Measurements from ENCODE around the gene ZNF148.

DNA sequence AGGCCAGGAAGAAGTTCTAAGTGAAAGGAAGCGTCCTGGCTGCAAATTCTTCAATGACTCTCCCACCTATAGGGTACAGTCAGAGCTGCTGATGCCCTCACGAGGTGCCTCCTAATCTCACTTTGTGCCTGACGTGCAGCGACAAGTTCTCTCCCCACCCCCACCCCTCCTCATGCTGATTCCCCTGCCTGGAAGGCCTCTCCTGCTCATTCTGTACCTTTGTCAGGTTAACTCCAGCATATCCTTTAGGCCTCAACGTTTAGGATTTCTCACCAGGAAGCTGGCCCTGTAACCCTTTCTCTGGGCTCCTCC, 187.6 kb downstream of the ZNF148 start:
- TF ChIP-seq, protein P1, sequence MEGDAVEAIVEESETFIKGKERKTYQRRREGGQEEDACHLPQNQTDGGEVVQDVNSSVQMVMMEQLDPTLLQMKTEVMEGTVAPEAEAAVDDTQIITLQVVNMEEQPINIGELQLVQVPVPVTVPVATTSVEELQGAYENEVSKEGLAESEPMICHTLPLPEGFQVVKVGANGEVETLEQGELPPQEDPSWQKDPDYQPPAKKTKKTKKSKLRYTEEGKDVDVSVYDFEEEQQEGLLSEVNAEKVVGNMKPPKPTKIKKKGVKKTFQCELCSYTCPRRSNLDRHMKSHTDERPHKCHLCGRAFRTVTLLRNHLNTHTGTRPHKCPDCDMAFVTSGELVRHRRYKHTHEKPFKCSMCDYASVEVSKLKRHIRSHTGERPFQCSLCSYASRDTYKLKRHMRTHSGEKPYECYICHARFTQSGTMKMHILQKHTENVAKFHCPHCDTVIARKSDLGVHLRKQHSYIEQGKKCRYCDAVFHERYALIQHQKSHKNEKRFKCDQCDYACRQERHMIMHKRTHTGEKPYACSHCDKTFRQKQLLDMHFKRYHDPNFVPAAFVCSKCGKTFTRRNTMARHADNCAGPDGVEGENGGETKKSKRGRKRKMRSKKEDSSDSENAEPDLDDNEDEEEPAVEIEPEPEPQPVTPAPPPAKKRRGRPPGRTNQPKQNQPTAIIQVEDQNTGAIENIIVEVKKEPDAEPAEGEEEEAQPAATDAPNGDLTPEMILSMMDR (conservative IDR thresholded peaks at IDR 0.05; ENCODE audit: low read depth, low read length), result no peak
- no peak for TF ChIP-seq POLR2A (IDR thresholded peaks at IDR 0.05; ENCODE audit: low read depth, low read length)
- TF ChIP-seq RAD21 (IDR thresholded peaks at IDR 0.05; ENCODE audit: low read length), result no peak
- TF ChIP-seq, protein P2, sequence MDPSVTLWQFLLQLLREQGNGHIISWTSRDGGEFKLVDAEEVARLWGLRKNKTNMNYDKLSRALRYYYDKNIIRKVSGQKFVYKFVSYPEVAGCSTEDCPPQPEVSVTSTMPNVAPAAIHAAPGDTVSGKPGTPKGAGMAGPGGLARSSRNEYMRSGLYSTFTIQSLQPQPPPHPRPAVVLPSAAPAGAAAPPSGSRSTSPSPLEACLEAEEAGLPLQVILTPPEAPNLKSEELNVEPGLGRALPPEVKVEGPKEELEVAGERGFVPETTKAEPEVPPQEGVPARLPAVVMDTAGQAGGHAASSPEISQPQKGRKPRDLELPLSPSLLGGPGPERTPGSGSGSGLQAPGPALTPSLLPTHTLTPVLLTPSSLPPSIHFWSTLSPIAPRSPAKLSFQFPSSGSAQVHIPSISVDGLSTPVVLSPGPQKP (IDR thresholded peaks at IDR 0.05; ENCODE audit: borderline replicate concordance, low read depth, low read length), result no peak
- TF ChIP-seq MAFK (IDR thresholded peaks at IDR 0.05; ENCODE audit: low read depth, low read length), result no peak
- no peak for TF ChIP-seq CEBPB (IDR thresholded peaks at IDR 0.05; ENCODE audit: low read depth, low read length)
- TF ChIP-seq MAZ (IDR thresholded peaks at IDR 0.05; ENCODE audit: borderline replicate concordance, low read depth, low read length), result no peak
- TF ChIP-seq BHLHE40 (IDR thresholded peaks at IDR 0.05; ENCODE audit: low read depth, low read length), result no peak
- no peak for TF ChIP-seq MXI1 (IDR thresholded peaks at IDR 0.05; ENCODE audit: borderline replicate concordance, low read depth, low read length)
- no peak for TF ChIP-seq RCOR1 (IDR thresholded peaks at IDR 0.05; ENCODE audit: insufficient replicate concordance, low read length)
- TF ChIP-seq FOS (IDR thresholded peaks at IDR 0.05; ENCODE audit: low read depth, low read length), result no peak
- TF ChIP-seq, protein P3, sequence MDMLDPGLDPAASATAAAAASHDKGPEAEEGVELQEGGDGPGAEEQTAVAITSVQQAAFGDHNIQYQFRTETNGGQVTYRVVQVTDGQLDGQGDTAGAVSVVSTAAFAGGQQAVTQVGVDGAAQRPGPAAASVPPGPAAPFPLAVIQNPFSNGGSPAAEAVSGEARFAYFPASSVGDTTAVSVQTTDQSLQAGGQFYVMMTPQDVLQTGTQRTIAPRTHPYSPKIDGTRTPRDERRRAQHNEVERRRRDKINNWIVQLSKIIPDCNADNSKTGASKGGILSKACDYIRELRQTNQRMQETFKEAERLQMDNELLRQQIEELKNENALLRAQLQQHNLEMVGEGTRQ (IDR thresholded peaks at IDR 0.05; ENCODE audit: low read depth, low read length), result no peak
- TF ChIP-seq CHD1 (IDR thresholded peaks at IDR 0.05; ENCODE audit: low read depth, low read length), result no peak

All from IMR-90 (cell line).